Hematopoietic multipotent progenitor cell treated with erythropoietin and hydrocortisone succinate and interleukin-3 and kit ligand, for 15 days (in vitro differentiated cells): ENCODE data around the gene DUSP14.
"Not testable (repeated sequence)": the region's sequence is repeated elsewhere in the genome, so short reads cannot be mapped to it uniquely, and the experiment has no call there.

ENCODE experiments used
- DNase-seq: peaks from one replicate; pipeline ENCODE4 v3.0.0-alpha.2; 2015; ENCODE audit warnings: low spot score

DUSP14 gene

GRCh38 chr17:37489197-37490001, at the start of gene DUSP14:
Gene DUSP14 (plus strand): TSS chr17:37489891. CDS start chr17:37512273, 22,382 bp downstream.
- peak; percentile 48 for DNase-seq

GRCh38 chr17:37440424-37440823, 49.3 kb upstream of the DUSP14 start:
- DNase-seq, result no peak

- not testable (repeated sequence) for DNase-seq
These were observed 48.2 kb upstream of the DUSP14 start for GRCh38 chr17:37441369-37442014.

GRCh38 chr17:37446027-37446426, 43.7 kb upstream of the DUSP14 start:
- no peak for DNase-seq

GRCh38 chr17:37447641-37448040, 42.0 kb upstream of the DUSP14 start:
- no peak for DNase-seq

GRCh38 chr17:37450112-37450511, 39.6 kb upstream of the DUSP14 start:
- DNase-seq, result no peak

- not testable (repeated sequence) for DNase-seq
These were observed 31.9 kb upstream of the DUSP14 start for GRCh38 chr17:37457801-37458200.

GRCh38 chr17:37458805-37459204, 30.9 kb upstream of the DUSP14 start:
- DNase-seq, result no peak

GRCh38 chr17:37461668-37462067, 28.0 kb upstream of the DUSP14 start:
- no peak for DNase-seq

GRCh38 chr17:37462492-37462891, 27.2 kb upstream of the DUSP14 start:
- DNase-seq, result no peak

- no peak for DNase-seq
These were observed 26.7 kb upstream of the DUSP14 start for GRCh38 chr17:37463039-37463438.

- no peak for DNase-seq
These were observed 24.5 kb upstream of the DUSP14 start for GRCh38 chr17:37465069-37465616.

GRCh38 chr17:37466471-37466870, 23.2 kb upstream of the DUSP14 start:
- DNase-seq, result no peak

GRCh38 chr17:37470181-37470580, 19.5 kb upstream of the DUSP14 start:
- DNase-seq, result no peak

GRCh38 chr17:37475731-37476420, 13.8 kb upstream of the DUSP14 start:
- no peak for DNase-seq

- no peak for DNase-seq
These were observed 13.1 kb upstream of the DUSP14 start for GRCh38 chr17:37476431-37477120.

GRCh38 chr17:37478187-37478586, 11.5 kb upstream of the DUSP14 start:
- no peak for DNase-seq

GRCh38 chr17:37479025-37479424, 10.7 kb upstream of the DUSP14 start:
- DNase-seq, result no peak

GRCh38 chr17:37480427-37480826, 9.3 kb upstream of the DUSP14 start:
- no peak for DNase-seq

- DNase-seq, result no peak
These were observed 8.6 kb upstream of the DUSP14 start for GRCh38 chr17:37481001-37481665.

GRCh38 chr17:37483311-37484039, 6.2 kb upstream of the DUSP14 start:
- DNase-seq, result no peak
